ENCODE measurements around the gene ABHD12B.
"Not testable (repeated sequence)": the region's sequence is repeated elsewhere in the genome, so short reads cannot be mapped to it uniquely, and the experiment has no call there.

Gene ABHD12B

GRCh38 chr14:50896421-50896820 lies 24.6 kb downstream of the ABHD12B start:
- not testable (repeated sequence) for DNase-seq (ENCODE audit: low read depth in 2 of 2)

- not testable (repeated sequence) for DNase-seq (ENCODE audit: low read depth in 2 of 2)
Observed at GRCh38 chr14:50897005-50897404, 25.2 kb downstream of the ABHD12B start.

- no peak for DNase-seq (ENCODE audit: low read depth in 2 of 2)
Observed at GRCh38 chr14:50897658-50898175, 25.9 kb downstream of the ABHD12B start.

GRCh38 chr14:50901361-50901760 lies 29.5 kb downstream of the ABHD12B start:
- no peak for DNase-seq (ENCODE audit: low read depth in 2 of 2)

GRCh38 chr14:50904719-50905118 lies 32.9 kb downstream of the ABHD12B start:
- no peak for DNase-seq (ENCODE audit: low read depth in 2 of 2)

- DNase-seq (ENCODE audit: low read depth in 2 of 2), result no peak
Observed at GRCh38 chr14:50906326-50907065, 34.6 kb downstream of the ABHD12B start.

- DNase-seq (ENCODE audit: low read depth in 2 of 2), result no peak
Observed at GRCh38 chr14:50910495-50911420, 38.9 kb downstream of the ABHD12B start.

- DNase-seq (ENCODE audit: low read depth in 2 of 2), result no peak
Observed at GRCh38 chr14:50917449-50917848, 45.6 kb downstream of the ABHD12B start.

GRCh38 chr14:50919524-50919923 lies 47.7 kb downstream of the ABHD12B start:
- not testable (repeated sequence) for DNase-seq (ENCODE audit: low read depth in 2 of 2)

GRCh38 chr14:50920482-50921230 lies 48.8 kb downstream of the ABHD12B start:
- no peak for DNase-seq (ENCODE audit: low read depth in 2 of 2)

- no peak for DNase-seq (ENCODE audit: low read depth in 2 of 2)
Observed at GRCh38 chr14:50922803-50923202, 51.0 kb downstream of the ABHD12B start.

GRCh38 chr14:50924236-50924635 lies 52.4 kb downstream of the ABHD12B start:
- DNase-seq (ENCODE audit: low read depth in 2 of 2), result no peak

- DNase-seq (ENCODE audit: low read depth in 2 of 2), result no peak
Observed at GRCh38 chr14:50924843-50925242, 53.0 kb downstream of the ABHD12B start.

GRCh38 chr14:50926851-50927386 lies 55.1 kb downstream of the ABHD12B start:
- DNase-seq (ENCODE audit: low read depth in 2 of 2), result no peak

GRCh38 chr14:50928002-50928635 lies 56.3 kb downstream of the ABHD12B start:
- no peak for DNase-seq (ENCODE audit: low read depth in 2 of 2)

- no peak for DNase-seq (ENCODE audit: low read depth in 2 of 2)
Observed at GRCh38 chr14:50929506-50929905, 57.7 kb downstream of the ABHD12B start.

GRCh38 chr14:50931559-50931958 lies 59.7 kb downstream of the ABHD12B start:
- no peak for DNase-seq (ENCODE audit: low read depth in 2 of 2)

GRCh38 chr14:50932156-50932555 lies 60.3 kb downstream of the ABHD12B start:
- DNase-seq (ENCODE audit: low read depth in 2 of 2), result no peak

GRCh38 chr14:50932592-50933495 lies 61.0 kb downstream of the ABHD12B start:
- DNase-seq (ENCODE audit: low read depth in 2 of 2), result no peak

Data from stimulated activated CD8-positive, alpha-beta memory T cell treated with anti-CD3 and anti-CD28 coated beads, Interleukin-7, amount 100 ng/mL, for 4 hours (primary cell).